ENCODE measurements around the gene ACCSL. TPM values are rescaled to one million over a fixed set of nuclear protein-coding genes. Genes with fewer than 3 reads are reported as not detected.

ACCSL gene
- total and polyA plus RNA-seq, 2 donors (not counting 1 experiment from before 2014, with no cell fraction given) = not detected

GRCh38 chr11:44096360-44097185 lies 48.8 kb downstream of the ACCSL start:
- no peaks in the 10 kb centered on the region for H4K20me1 ChIP-seq (ENCODE audit: control insufficient read depth, extremely low read depth, insufficient read depth, low read length)
- TF ChIP-seq EZH2 (IDR thresholded peaks at IDR 0.05; ENCODE audit: low read length, missing control alignments) (no peak), CTCF (conservative IDR thresholded peaks at IDR 0.05 in 1 of 2, IDR thresholded peaks at IDR 0.05 in 1 of 2; ENCODE audit: low read depth in 1 of 2, low read length in 2 of 2) (no peak)
- H3K36me3 ChIP-seq (ENCODE audit: control insufficient read depth, insufficient read depth, low read length) = no peaks in the 10 kb centered on the region
- H2AFZ ChIP-seq (ENCODE audit: low read length) = no peak overlapping the region
- H3K79me2 ChIP-seq (ENCODE audit: control insufficient read depth, insufficient read depth, low read length) = peaks cover 16% of the 10 kb centered on the region
- H3K9me3 ChIP-seq (ENCODE audit: control insufficient read depth, insufficient read depth, low read depth, low read length) = no peaks in the 10 kb centered on the region
- peak overlapping the region; percentile 71 for H3K9ac ChIP-seq (ENCODE audit: insufficient read depth, low read length)
- peak overlapping the region; percentile 88 for H3K4me2 ChIP-seq (ENCODE audit: extremely low read depth, insufficient read depth, low read length)
- peak in 1 of 2 donors; percentile 54 for DNase-seq (ENCODE audit: low read depth in 2 of 2)
- H3K27me3 ChIP-seq (ENCODE audit: control insufficient read depth, insufficient read depth, low read length) = no peaks in the 10 kb centered on the region
- H3K4me1 ChIP-seq (ENCODE audit: control insufficient read depth, extremely low read depth, insufficient read depth, low read length) = peaks cover 6% of the 10 kb centered on the region
- H3K27ac ChIP-seq (ENCODE audit: insufficient read depth, low read length) = peak overlapping the region; percentile 38
- H3K4me3 ChIP-seq (replicated peaks in 1 of 4; ENCODE audit: control extremely low read depth in 1 of 4, insufficient read depth in 1 of 4, low read depth in 3 of 4, low read length in 4 of 4) = peak overlapping the region; percentile 62 to 84 (median 83)

GRCh38 chr11:44097821-44098220 lies 50.0 kb downstream of the ACCSL start:
- TF ChIP-seq CTCF (conservative IDR thresholded peaks at IDR 0.05 in 1 of 2, IDR thresholded peaks at IDR 0.05 in 1 of 2; ENCODE audit: low read depth in 1 of 2, low read length in 2 of 2) = no peak
- no peak for TF ChIP-seq EZH2 (IDR thresholded peaks at IDR 0.05; ENCODE audit: low read length, missing control alignments)
- Histone ChIP-seq H3K27me3 (ENCODE audit: control insufficient read depth, insufficient read depth, low read length) (no peaks in the 10 kb centered on the region), H4K20me1 (ENCODE audit: control insufficient read depth, extremely low read depth, insufficient read depth, low read length) (no peaks in the 10 kb centered on the region), H2AFZ (ENCODE audit: low read length) (no peak overlapping the region), H3K9me3 (ENCODE audit: control insufficient read depth, insufficient read depth, low read depth, low read length) (no peaks in the 10 kb centered on the region), H3K4me1 (ENCODE audit: control insufficient read depth, extremely low read depth, insufficient read depth, low read length) (peaks cover 6% of the 10 kb centered on the region), H3K4me2 (ENCODE audit: extremely low read depth, insufficient read depth, low read length) (no peak overlapping the region), H3K79me2 (ENCODE audit: control insufficient read depth, insufficient read depth, low read length) (peaks cover 16% of the 10 kb centered on the region), H3K4me3 (replicated peaks in 1 of 4; ENCODE audit: control extremely low read depth in 1 of 4, insufficient read depth in 1 of 4, low read depth in 3 of 4, low read length in 4 of 4) (no peak overlapping the region), H3K27ac (ENCODE audit: insufficient read depth, low read length) (no peak overlapping the region), H3K9ac (ENCODE audit: insufficient read depth, low read length) (no peak overlapping the region), H3K36me3 (ENCODE audit: control insufficient read depth, insufficient read depth, low read length) (no peaks in the 10 kb centered on the region)
- peak in 1 of 2 donors; percentile 30 for DNase-seq (ENCODE audit: low read depth in 2 of 2)

GRCh38 chr11:44101098-44101497 lies 53.3 kb downstream of the ACCSL start:
- no peak for DNase-seq (ENCODE audit: low read depth in 2 of 2)
- Histone ChIP-seq H3K27ac (ENCODE audit: insufficient read depth, low read length) (no peak overlapping the region), H3K36me3 (ENCODE audit: control insufficient read depth, insufficient read depth, low read length) (no peaks in the 10 kb centered on the region), H3K9ac (ENCODE audit: insufficient read depth, low read length) (no peak overlapping the region), H3K79me2 (ENCODE audit: control insufficient read depth, insufficient read depth, low read length) (peaks cover 13% of the 10 kb centered on the region), H3K9me3 (ENCODE audit: control insufficient read depth, insufficient read depth, low read depth, low read length) (no peaks in the 10 kb centered on the region), H3K27me3 (ENCODE audit: control insufficient read depth, insufficient read depth, low read length) (no peaks in the 10 kb centered on the region), H3K4me1 (ENCODE audit: control insufficient read depth, extremely low read depth, insufficient read depth, low read length) (peaks cover 2% of the 10 kb centered on the region), H3K4me2 (ENCODE audit: extremely low read depth, insufficient read depth, low read length) (no peak overlapping the region), H2AFZ (ENCODE audit: low read length) (no peak overlapping the region), H4K20me1 (ENCODE audit: control insufficient read depth, extremely low read depth, insufficient read depth, low read length) (no peaks in the 10 kb centered on the region), H3K4me3 (replicated peaks in 1 of 4; ENCODE audit: control extremely low read depth in 1 of 4, insufficient read depth in 1 of 4, low read depth in 3 of 4, low read length in 4 of 4) (no peak overlapping the region)
- no peak for TF ChIP-seq CTCF (conservative IDR thresholded peaks at IDR 0.05 in 1 of 2, IDR thresholded peaks at IDR 0.05 in 1 of 2; ENCODE audit: low read depth in 1 of 2, low read length in 2 of 2)
- no peak for TF ChIP-seq EZH2 (IDR thresholded peaks at IDR 0.05; ENCODE audit: low read length, missing control alignments)

Data from fibroblast of lung (primary cell).